IMR-90 (cell line): ENCODE results near the gene LRP1B. TPM values are rescaled to one million over a fixed set of nuclear protein-coding genes. Genes with fewer than 3 reads are reported as not detected.

ENCODE experiments used
- ATAC-seq: fragments of 200-7000 bp; cut with Tn5 transposase; 2 replicates; pipeline ENCODE4 v1.9.1; 2020; ENCODE audit warnings: low read depth, mild to moderate bottlenecking, moderate library complexity
- BruUV-seq: library from RNA; stranded (reverse); fragments of 400-500 nt; replicated peaks from 2 replicates; lab custom pipeline; 2021; lab: Mats Ljungman, UMichigan
- CTCF ChIA-PET: fragments of 300-600 bp; formaldehyde crosslinking; extraction: SDS; loops from one replicate; lab custom pipeline; 2021; ENCODE audit warnings: antibody characterized with exemption; lab: Yijun Ruan, JAX
- POLR2A ChIA-PET: fragments of 300-600 bp; sonication (Branson Sonifier 250); formaldehyde crosslinking; loops from one replicate; lab custom pipeline; 2022; ENCODE audit warnings: antibody characterized with exemption; ENCODE audit not compliant: unreplicated experiment; lab: Charles Lee
- DNase-seq: peaks from one replicate; pipeline ENCODE4 v3.0.0; 2013
- H2AFZ ChIP-seq: replicated peaks from 2 replicates; pipeline ENCODE3; 2013; ENCODE audit warnings: low read length, mild to moderate bottlenecking; ENCODE audit not compliant: poor library complexity
- H2AK5ac ChIP-seq: 2 replicates; pipeline ENCODE4 v1.6.1; 2013; ENCODE audit warnings: low read depth, low read length, inconsistent platforms
- H2AK9ac ChIP-seq: replicated peaks from 2 replicates; pipeline ENCODE3; 2013; ENCODE audit warnings: mild to moderate bottlenecking, low read depth, low read length, moderate library complexity; ENCODE audit not compliant: poor library complexity
- H2BK120ac ChIP-seq: 2 replicates; pipeline ENCODE4 v1.6.1; 2013; ENCODE audit warnings: low read depth, low read length, inconsistent platforms
- H2BK15ac ChIP-seq: 3 replicates; pipeline ENCODE4 v1.6.1; 2013; ENCODE audit warnings: low read depth, low read length, inconsistent platforms
- H2BK20ac ChIP-seq: 2 replicates; pipeline ENCODE4 v1.6.1; 2013; ENCODE audit warnings: low read depth, mild to moderate bottlenecking, inconsistent platforms, low read length, moderate library complexity
- H2BK5ac ChIP-seq: 2 replicates; pipeline ENCODE4 v1.6.1; 2013; ENCODE audit warnings: mild to moderate bottlenecking, low read depth, low read length, inconsistent platforms; ENCODE audit not compliant: poor library complexity, severe bottlenecking
- H3K14ac ChIP-seq: replicated peaks from 2 replicates; pipeline ENCODE4 v1.6.1; 2013; ENCODE audit warnings: low read depth, low read length, inconsistent platforms
- H3K18ac ChIP-seq: 2 replicates; pipeline ENCODE4 v1.6.1; 2013; ENCODE audit warnings: low read depth, low read length, control low read depth
- H3K23ac ChIP-seq: 2 replicates; pipeline ENCODE4 v1.6.1; 2013; ENCODE audit warnings: low read depth, low read length, inconsistent platforms
- H3K27ac ChIP-seq: 2 replicates; pipeline ENCODE4 v1.5.1; 2013; ENCODE audit warnings: mild to moderate bottlenecking, control low read depth, low read length; ENCODE audit not compliant: insufficient read depth
- H3K27me3 ChIP-seq: 2 replicates; pipeline ENCODE4 v1.6.1; 2013; ENCODE audit warnings: low read length; ENCODE audit not compliant: control insufficient read depth, insufficient read depth
- H3K36me3 ChIP-seq: 2 replicates; pipeline ENCODE4 v1.6.1; 2013; ENCODE audit warnings: low read length, mixed read lengths; ENCODE audit not compliant: control insufficient read depth, insufficient read depth
- H3K4ac ChIP-seq: 2 replicates; pipeline ENCODE4 v1.6.1; 2013; ENCODE audit warnings: low read depth, low read length, inconsistent platforms
- H3K4me1 ChIP-seq: 2 replicates; pipeline ENCODE4 v1.6.1; 2013; ENCODE audit warnings: low read length, mixed read lengths; ENCODE audit not compliant: control insufficient read depth, insufficient read depth
- H3K4me2 ChIP-seq: 2 replicates; pipeline ENCODE4 v1.6.1; 2013; ENCODE audit warnings: low read depth, mild to moderate bottlenecking, control low read depth, low read length, moderate library complexity
- H3K4me3 ChIP-seq: 2 replicates; pipeline ENCODE4 v1.5.1; 2013; ENCODE audit warnings: low read depth, mild to moderate bottlenecking, control low read depth, low read length, moderate library complexity; ENCODE audit not compliant: insufficient read depth
- H3K56ac ChIP-seq: 2 replicates; pipeline ENCODE4 v1.6.1; 2013; ENCODE audit warnings: low read length, inconsistent platforms; ENCODE audit not compliant: insufficient read depth; ENCODE audit errors: extremely low read depth
- H3K79me1 ChIP-seq, 2 experiments: 2 replicates each; pipeline ENCODE4 v1.6.1; 2013; ENCODE audit warnings: low read length in 2 of 2, inconsistent platforms in 1 of 2, low read depth in 1 of 2
- H3K9ac ChIP-seq: 2 replicates; pipeline ENCODE4 v1.6.1; 2013; ENCODE audit warnings: low read depth, low read length, control low read depth
- H3K9me1 ChIP-seq: 2 replicates; pipeline ENCODE4 v1.6.1; 2013; ENCODE audit warnings: low read length, inconsistent platforms; ENCODE audit not compliant: insufficient read depth
- H3K9me3 ChIP-seq: 2 replicates; pipeline ENCODE4 v1.6.1; 2013; ENCODE audit warnings: low read length; ENCODE audit not compliant: control insufficient read depth, insufficient read depth
- H4K20me1 ChIP-seq: 2 replicates; pipeline ENCODE4 v1.6.1; 2013; ENCODE audit warnings: low read length, inconsistent platforms; ENCODE audit not compliant: insufficient read depth
- H4K5ac ChIP-seq: 2 replicates; pipeline ENCODE4 v1.6.1; 2013; ENCODE audit warnings: mild to moderate bottlenecking, low read depth, low read length, control low read depth
- H4K8ac ChIP-seq, 2 experiments: 2 replicates each; pipeline ENCODE4 v1.6.1; 2013; ENCODE audit warnings: low read depth in 2 of 2, low read length in 2 of 2, control low read depth in 1 of 2, inconsistent platforms in 1 of 2
- H4K91ac ChIP-seq: 2 replicates; pipeline ENCODE4 v1.6.1; 2013; ENCODE audit warnings: low read depth, low read length, inconsistent platforms; ENCODE audit not compliant: insufficient read depth
- BHLHE40 ChIP-seq: fragments of 150-350 bp; IDR thresholded peaks from 2 replicates; pipeline ENCODE4 v1.6.1; 2016; ENCODE audit warnings: mild to moderate bottlenecking, low read depth, low read length
- CEBPB ChIP-seq: IDR thresholded peaks from 2 replicates; pipeline ENCODE4 v1.6.1; 2012; ENCODE audit warnings: low read depth, low read length, improper control_type of control experiment
- CHD1 ChIP-seq: IDR thresholded peaks from 2 replicates; pipeline ENCODE4 v1.6.1; 2012; ENCODE audit warnings: low read depth, low read length, improper control_type of control experiment
- FOS ChIP-seq: fragments of 150-350 bp; IDR thresholded peaks from 2 replicates; pipeline ENCODE4 v1.6.1; 2016; ENCODE audit warnings: low read depth, low read length
- NFE2L2 ChIP-seq: fragments of 150-350 bp; IDR thresholded peaks from 2 replicates; pipeline ENCODE4 v1.6.1; 2016; ENCODE audit warnings: low read depth, mild to moderate bottlenecking, low read length
- POLR2A ChIP-seq: IDR thresholded peaks from 2 replicates; pipeline ENCODE4 v1.6.1; 2012; ENCODE audit warnings: mild to moderate bottlenecking, low read depth, low read length
- RCOR1 ChIP-seq: IDR thresholded peaks from 2 replicates; pipeline ENCODE4 v1.6.1; 2012; ENCODE audit warnings: mild to moderate bottlenecking, low read length, improper control_type of control experiment; ENCODE audit not compliant: insufficient replicate concordance
- RFX5 ChIP-seq: IDR thresholded peaks from 2 replicates; pipeline ENCODE4 v1.8.0; 2012; ENCODE audit warnings: low read depth, mild to moderate bottlenecking, low read length, moderate library complexity
- SMC3 ChIP-seq: fragments of 150-350 bp; IDR thresholded peaks from 2 replicates; pipeline ENCODE4 v1.6.1; 2016; ENCODE audit warnings: low read depth, mild to moderate bottlenecking, antibody characterized with exemption, low read length, moderate library complexity
- WGBS, 2 experiments: methylation state at CpG; one replicate each; pipeline versions ENCODE4 v1.1.5 to v1.1.7; 2013; ENCODE audit warnings: missing lambda C conversion rate in 2 of 2; ENCODE audit not compliant: insufficient read length in 1 of 2; ENCODE audit errors: extremely low coverage in 2 of 2; 5-methylcytosine and 5-hydroxymethylcytosine counted together
- dilution Hi-C: fragments of 300-500 bp; cut with HindIII; formaldehyde crosslinking; loops from one replicate; pipeline ENCODE4 v1.14.3; 2018; ENCODE audit warnings: low sequenced_read_pairs; ENCODE audit not compliant: unreplicated experiment
- in situ Hi-C: fragments of 300-500 bp; cut with MboI; formaldehyde crosslinking; loops from 3 replicates; pipeline ENCODE4 v1.14.3; 2019; ENCODE audit warnings: low sequenced_read_pairs, inconsistent platforms, mixed read lengths
- intact Hi-C: fragments of 100-400 bp; cut with micrococcal nuclease; formaldehyde crosslinking; loops from 2 replicates; pipeline ENCODE4 v1.10.0; 2022
- polyA plus RNA-seq, 3 experiments: library from polyadenylated mRNA; depleted of rRNA; stranded (reverse); fragments of >200 nt; gene quantifications; 2 replicates each; pipeline ENCODE4 v1.2.3, GENCODE V29; 2012; ENCODE audit warnings: low replicate concordance in 1 of 3
- total RNA-seq: library from RNA; depleted of rRNA; stranded (reverse); fragments of >200 nt; gene quantifications from 2 replicates; pipeline ENCODE4 v1.2.3, GENCODE V29; 2012
- TF ChIP-seq, protein P1 (sequence below): conservative IDR thresholded peaks from 2 replicates; pipeline ENCODE4 v1.5.1; 2012; ENCODE audit warnings: mild to moderate bottlenecking, low read depth, low read length, improper control_type of control experiment

Gene LRP1B
- total and polyA plus RNA-seq, 2 of the 4 experiments (the other 2 are of a cell fraction) = under 0.01 to 0.02 TPM

GRCh38 chr2:140893685-140894084, 1237.1 kb downstream of the LRP1B start:
- H3K9me1 ChIP-seq = 0 out of 2 replicates have a peak, but pooled peaks cover 4% of the 10 kb centered on the region
- H4K91ac ChIP-seq = peak overlapping the region; percentile 43; the same call in 1 of the 2 replicates
- H2BK120ac ChIP-seq = peak overlapping the region; percentile 94; the same call in 1 of the 2 replicates
- H4K5ac ChIP-seq = no peak overlapping the region; the same call in 1 of the 2 replicates
- peaks cover 8% of the 10 kb centered on the region for H3K4me1 ChIP-seq
- H2AK5ac ChIP-seq = no peak overlapping the region
- no CpG with 5 or more reads among the region's 4 CpGs for WGBS, 2 experiments
- DNase-seq = peak; percentile 93
- dilution Hi-C loops (no loop called here), intact Hi-C loops (loop anchor here (10.0 kb wide), 1 partner anchor 501 kb away; no protein-coding TSS in a partner anchor), in situ Hi-C loops (no loop called here)
- no peak overlapping the region for H2AK9ac ChIP-seq
- peak overlapping the region; percentile 91 for H2BK5ac ChIP-seq
- H3K56ac ChIP-seq = peak overlapping the region; percentile 53; the same call in 1 of the 2 replicates
- no peaks in the 10 kb centered on the region for H3K9me3 ChIP-seq
- H3K23ac ChIP-seq = no peak overlapping the region
- H3K36me3 ChIP-seq = no peaks in the 10 kb centered on the region
- H3K27ac ChIP-seq = peak overlapping the region; percentile 37; the same call in 1 of the 2 replicates
- H3K18ac ChIP-seq = peak overlapping the region; percentile 88; the same call in 1 of the 2 replicates
- H3K79me1 ChIP-seq = no peaks in the 10 kb centered on the region
- no peak overlapping the region for H3K4me3 ChIP-seq
- ATAC-seq = peak; percentile 79
- ChIA-PET POLR2A (no interaction called here), CTCF (interaction anchor here (0.7 kb wide), 1 partner anchor 13 kb away, joined by 4 read pairs; no protein-coding TSS in a partner anchor)
- peak overlapping the region; percentile 81; the same call in 1 of the 2 replicates for H3K4ac ChIP-seq
- H2AFZ ChIP-seq = no peak overlapping the region
- BruUV-seq = no TSS peak
- peak overlapping the region; percentile 82 for H2BK20ac ChIP-seq
- H2BK15ac ChIP-seq = no peak overlapping the region
- peak; percentile 83 for TF ChIP-seq FOS
- no peak for TF ChIP-seq RCOR1
- TF ChIP-seq, protein P1, sequence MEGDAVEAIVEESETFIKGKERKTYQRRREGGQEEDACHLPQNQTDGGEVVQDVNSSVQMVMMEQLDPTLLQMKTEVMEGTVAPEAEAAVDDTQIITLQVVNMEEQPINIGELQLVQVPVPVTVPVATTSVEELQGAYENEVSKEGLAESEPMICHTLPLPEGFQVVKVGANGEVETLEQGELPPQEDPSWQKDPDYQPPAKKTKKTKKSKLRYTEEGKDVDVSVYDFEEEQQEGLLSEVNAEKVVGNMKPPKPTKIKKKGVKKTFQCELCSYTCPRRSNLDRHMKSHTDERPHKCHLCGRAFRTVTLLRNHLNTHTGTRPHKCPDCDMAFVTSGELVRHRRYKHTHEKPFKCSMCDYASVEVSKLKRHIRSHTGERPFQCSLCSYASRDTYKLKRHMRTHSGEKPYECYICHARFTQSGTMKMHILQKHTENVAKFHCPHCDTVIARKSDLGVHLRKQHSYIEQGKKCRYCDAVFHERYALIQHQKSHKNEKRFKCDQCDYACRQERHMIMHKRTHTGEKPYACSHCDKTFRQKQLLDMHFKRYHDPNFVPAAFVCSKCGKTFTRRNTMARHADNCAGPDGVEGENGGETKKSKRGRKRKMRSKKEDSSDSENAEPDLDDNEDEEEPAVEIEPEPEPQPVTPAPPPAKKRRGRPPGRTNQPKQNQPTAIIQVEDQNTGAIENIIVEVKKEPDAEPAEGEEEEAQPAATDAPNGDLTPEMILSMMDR = no peak
- TF ChIP-seq CHD1 = no peak
- no peak for TF ChIP-seq POLR2A
- TF ChIP-seq SMC3 = no peak
- no peak for TF ChIP-seq RFX5
- peak; percentile 16; the same call in 1 of the 2 replicates for TF ChIP-seq NFE2L2
- peak; percentile 97 for TF ChIP-seq CEBPB
- 0 out of 2 replicates have a peak, but pooled peaks have one; percentile 11 for TF ChIP-seq BHLHE40
- H3K27me3 ChIP-seq = no peaks in the 10 kb centered on the region
- H3K9ac ChIP-seq = no peak overlapping the region
- no peak overlapping the region; the same call in 1 of the 2 replicates for H3K14ac ChIP-seq
- no peaks in the 10 kb centered on the region for H4K20me1 ChIP-seq
- peak overlapping the region; percentile 55 to 67; a peak in 3 of 4 replicates for H4K8ac ChIP-seq
- no peak overlapping the region for H3K4me2 ChIP-seq
